ENCODE measurements around the gene FAIM2.
"Not testable (repeated sequence)": the region's sequence is repeated elsewhere in the genome, so short reads cannot be mapped to it uniquely, and the experiment has no call there.

FAIM2 gene

DNA sequence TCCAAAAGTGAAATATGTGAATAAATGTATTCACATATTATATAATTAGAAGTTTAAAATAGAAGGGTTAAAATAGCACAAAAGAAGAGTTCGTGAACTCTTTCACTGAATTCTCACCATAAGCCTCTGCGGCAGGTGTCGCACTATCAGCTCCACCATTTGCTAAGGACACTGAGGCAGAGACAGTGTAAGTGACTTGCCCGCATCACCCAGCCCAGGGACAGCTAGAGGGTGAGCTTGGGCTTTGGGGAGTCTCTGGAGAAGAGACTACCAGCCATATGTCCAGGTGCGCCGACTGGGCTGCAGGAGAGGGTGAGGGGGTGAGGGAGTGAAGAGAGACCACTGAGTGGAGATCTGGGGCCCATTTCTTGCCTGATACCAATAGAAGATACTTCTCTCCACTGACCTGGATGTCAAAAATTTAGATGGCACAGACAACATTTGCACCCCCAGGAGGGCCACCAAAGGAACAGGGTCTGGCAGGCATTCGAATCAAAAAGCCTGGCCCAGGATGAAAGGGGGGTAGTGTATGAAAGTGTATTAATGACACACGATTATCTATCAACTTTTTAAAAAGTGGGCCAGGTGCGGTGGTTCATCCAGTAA is 28.5 kb downstream of the FAIM2 start:
- no peak for DNase-seq

DNA sequence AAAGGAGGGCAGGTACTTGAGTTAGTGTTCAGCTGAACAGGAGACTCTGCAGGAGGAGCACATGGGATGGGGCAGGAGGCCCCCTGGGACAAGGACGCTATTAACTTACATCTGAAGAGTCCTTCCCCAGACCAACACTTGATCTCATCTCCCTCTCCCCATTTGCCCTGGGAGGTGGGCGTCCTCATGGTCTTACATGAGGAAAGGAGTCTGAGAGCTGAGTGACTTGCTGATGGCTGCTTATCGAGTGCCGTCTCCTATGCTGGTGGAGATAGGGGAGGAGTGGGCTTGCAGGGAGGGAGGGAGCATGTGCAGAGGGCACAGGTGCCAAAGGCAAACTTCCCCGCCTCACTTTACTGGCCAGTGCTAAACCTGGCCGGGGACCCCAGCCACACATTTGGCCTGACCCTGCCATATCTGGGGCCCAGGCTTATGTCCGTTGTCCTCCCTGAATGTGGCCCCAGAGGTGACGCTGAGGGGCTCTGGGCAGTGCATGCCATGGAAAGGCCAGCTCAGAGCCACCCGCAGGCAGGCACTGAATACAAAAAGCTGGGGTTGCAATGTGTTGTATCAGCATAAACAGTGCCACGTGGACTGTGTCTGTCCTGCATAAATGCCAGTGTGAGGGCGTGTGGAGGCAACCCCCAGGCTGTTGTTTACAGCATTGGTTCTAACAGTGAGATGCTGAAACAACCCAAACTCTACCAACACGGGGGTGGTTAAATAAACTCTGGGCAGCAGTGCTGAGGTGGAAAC is 29.4 kb downstream of the FAIM2 start:
- no peak for DNase-seq

DNA sequence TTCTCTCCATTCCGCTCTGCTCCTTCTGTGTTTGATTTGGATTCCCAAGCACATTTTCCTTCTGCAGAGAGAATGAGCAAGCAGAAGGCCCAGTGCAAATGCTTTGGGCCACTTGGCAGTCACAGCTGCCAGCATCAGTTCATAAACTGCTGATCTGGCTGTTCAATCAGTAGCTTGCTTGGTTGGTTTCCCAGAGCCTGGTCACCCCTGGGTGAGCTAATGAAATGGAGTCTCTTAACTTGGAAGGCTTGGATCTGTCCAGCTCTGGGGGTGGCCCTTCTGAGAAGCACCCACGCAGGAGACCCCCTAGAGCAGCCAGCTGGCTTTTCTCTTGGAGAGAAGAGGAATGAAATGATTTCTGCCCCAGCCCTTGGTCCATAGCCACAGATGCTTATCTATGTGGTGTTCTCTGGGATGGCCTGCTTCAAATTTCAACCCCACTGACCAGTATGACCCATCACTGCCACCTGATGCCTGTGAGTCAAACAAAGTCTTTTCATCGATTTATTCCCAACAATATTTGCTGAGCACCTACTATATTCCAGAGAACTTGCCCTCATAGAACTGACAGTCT is 30.3 kb downstream of the FAIM2 start:
- no peak for DNase-seq

DNA sequence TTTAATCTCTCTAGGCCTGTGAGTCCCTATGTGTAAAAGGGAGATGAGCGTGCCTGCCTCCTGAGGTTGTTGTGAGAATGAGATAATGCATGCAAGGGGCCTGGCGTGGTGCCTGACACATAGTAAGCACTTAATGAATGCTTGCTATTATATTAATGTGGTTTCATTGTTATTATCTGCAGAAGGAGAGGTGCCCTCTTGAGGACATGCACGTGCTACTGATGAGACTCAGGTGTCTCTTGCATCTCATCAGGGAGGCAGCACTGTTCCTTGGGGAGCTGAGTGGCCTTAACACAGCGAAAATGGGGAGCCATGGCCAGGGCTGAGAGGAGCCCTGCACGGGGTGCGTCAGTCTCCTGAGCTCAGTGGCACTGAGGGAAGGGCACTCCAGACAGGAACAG is 30.9 kb downstream of the FAIM2 start:
- no peak for DNase-seq

DNA sequence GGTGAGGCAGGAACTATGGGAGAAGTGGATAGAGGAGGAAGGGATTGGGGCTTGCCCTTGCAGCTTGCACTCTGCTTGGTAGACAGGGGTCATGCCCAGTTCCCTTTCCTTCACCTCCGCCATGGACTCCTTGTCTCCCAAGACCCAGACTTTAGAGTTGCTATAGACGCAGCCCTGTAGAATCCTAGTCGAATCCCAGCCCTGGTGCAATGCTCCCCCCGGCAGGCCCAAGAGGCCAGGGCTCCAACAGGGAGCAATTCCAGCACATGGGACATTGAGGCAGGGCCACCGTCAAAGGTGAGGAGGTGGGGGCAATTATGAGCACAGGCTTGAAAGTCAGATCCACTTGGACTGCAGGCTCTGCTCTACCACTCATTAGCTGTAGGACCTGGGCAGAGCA is 31.3 kb downstream of the FAIM2 start:
- DNase-seq = no peak

DNA sequence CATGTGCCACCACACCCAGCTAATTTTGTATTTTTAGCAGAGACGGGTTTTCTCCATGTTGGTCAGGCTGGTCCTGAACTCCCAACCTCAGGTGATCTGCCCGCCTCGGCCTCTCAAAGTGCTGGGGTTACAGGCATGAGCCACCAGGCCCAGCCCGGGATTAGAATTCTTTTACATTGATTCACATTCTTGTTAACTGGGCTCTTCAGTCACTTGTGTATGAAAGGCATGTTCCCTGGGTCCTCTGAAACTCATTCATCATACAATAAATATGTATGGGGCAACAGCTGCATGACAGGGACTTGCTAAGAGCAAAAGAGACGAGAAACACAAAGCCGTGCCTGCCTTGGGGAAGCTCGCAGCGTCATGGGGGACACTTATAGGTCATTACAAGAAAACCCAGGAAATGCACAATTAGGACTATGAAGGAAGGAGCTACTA is 31.9 kb downstream of the FAIM2 start:
- not testable (repeated sequence) for DNase-seq

DNA sequence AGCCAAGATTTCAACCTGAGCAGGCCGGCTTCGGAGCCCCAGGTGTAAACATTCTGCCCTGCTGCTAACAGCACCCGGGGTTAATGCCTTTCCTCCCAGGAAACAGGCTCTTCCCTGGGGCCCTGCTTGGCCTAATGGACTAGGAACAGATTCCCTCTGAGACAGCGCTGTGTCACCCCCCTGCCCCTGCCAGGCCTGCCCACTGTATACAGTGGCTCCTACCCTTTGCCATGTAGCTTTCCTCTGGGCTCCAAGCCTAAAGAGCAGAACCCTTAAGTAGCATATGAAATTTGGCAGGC is 32.5 kb downstream of the FAIM2 start:
- no peak for DNase-seq

DNA sequence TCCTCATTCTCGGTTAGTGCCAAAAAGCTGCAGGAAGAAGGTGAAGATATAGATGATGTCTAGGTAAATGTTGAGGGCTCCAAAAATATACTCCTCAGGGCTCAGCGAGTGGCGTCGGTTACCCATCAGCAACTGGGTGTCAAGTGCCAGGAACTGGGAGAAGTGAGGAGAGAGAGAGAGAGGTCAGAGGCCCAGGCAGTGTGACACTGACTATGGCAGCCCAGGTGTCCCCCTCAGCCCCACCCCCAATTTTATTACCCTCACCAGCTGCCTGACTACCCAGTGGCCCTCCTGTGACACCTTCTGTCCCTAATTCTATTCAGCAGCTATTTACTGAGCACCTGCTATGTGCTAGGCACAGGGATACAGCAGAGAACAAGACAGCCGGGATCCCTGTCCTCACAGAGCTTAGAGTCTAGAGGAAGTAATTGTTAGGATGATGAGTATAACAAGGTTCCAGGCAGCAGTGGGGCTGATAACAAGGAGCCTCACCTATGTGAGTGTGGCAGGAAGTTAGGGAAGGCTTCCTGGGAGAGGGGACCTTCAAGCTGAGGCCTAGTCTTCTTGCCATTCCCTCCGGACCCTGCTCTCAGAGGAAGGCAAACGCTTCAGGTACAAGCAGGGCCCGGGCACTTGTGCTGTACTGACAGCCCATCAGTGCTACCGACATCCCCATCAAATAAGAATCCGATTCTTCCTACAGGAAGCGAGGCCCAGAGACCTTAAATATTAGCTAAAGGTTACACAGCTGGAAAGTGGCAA is 33.0 kb downstream of the FAIM2 start:
- no peak for DNase-seq

DNA sequence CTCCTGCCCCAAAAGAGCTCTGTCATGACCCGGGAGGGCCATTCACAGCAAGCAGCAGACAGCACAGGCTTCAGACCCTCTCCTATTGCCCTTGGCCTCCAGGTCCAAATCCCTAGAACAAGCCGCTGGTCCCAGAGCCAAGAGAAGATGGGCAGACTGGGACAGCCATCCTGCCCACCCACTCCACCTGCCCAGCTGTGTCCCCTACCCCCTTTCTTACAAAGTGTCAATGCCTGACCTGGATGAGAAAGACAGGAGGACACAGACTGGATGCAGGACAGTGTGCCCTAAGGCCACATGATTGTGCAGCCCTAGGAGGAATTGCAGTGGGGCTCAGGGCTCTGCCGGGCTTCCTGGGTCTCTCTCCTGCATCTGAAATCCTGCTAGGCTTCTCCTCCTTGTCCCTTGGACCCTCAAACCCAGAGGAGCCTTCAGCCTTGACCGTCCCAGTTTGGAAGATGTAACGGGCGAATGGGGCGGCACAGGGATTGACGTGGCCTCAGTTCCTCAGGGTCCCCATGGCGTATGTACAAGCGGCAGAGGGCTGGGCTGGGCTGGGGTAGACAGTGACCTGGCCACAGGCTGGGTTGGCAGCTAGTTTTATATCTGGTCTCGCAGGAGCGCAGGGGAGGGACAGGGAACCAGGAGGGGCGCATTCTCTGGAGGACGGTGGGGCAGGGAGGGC is 33.7 kb downstream of the FAIM2 start:
- DNase-seq = no peak

DNA sequence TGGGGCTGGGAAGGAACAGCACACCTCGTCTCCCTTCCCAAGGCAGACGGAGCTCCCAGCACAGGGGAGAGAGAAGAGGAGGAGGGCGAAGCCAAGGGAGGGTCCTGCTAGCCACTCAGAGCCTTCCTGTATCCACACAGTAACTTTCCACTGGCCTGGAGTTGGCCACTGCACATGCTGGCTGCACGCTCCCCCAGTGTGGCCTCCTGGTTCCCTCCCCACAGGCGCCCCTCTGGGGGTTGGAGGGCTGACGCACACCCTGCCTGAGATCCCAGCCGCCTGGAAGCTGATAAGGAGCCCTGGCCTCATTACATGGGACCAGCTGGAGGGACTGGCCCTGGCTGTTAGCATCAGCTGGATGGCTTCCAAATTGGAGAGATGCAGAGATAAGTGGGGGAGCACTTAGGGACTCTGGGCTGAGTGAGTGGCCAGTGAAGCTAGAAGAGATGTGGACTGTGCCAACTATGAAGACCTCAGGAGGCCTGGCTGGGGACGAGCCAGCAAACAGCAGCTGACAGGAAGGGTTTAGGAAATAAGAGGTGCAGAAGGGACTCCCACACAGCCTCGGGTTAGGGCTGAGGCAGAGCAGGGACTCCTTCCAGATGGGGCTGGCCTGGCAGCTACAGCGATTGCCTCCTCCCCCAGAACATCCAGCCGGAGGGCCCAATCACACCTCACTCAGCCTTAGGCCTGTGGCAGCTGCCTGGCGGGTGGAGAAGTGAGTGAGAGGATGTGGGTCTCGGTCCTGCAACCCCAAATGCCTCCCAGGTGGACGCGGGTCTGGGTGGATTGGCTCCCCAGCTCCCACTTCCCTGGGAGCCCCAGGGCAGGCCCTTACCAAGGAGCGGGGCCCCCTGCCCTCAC is 34.5 kb downstream of the FAIM2 start:
- DNase-seq = no peak

DNA sequence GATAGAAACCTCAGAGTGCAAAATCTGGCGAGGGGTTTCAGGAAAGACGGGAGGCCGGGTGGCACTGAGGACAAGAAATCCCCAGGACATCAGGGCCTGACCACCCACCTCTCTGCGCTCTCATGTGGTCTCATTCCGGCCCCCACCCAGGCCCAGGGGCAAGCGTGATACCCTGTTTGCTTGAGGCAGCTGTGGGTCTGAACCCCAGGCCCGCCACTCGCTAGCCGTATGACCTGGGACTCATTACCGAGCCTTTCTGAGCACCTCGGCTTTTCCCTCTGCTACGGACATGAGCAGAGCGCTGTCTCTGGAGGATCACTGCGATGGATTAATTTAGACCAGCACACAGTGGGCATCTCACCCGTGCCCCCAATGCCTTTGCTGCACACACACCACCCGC is 35.3 kb downstream of the FAIM2 start:
- DNase-seq = no peak

DNA sequence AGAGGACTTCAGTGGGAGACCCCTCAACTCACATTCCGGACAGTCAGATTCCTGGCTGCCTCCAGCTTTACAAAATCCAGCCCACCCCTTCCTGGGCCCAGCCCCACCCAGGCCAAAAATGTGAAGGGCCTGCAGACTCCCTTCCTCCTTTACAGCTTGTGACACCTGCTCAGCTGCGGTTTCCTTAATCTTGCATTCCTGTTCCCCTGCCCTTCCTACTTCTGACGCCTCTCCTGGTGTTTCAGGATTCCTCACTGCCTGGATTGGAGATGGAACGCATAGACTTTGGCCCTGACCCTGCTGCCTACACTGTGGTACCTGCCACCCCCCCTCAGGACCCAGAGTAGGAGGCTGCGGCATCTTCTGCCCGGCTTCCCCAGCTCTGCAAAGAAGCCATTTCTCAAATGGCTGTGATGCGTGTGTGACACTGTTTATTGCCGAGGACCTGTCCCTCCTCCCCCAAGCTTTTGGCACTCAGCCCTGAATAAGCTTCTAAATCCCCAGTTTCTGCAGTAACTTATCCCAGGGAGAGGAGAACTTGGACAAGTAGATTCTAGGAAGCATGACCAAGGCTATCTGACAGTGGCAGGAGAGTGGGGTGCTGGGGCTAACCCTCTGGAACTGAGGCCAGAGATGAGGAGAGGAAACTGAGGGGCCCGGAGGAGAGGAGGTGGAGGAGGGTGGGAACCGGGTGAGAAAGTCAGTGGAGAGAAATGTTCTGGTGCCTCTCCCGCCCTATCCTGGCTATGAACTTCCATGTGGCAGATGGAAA is 35.9 kb downstream of the FAIM2 start:
- DNase-seq = no peak

DNA sequence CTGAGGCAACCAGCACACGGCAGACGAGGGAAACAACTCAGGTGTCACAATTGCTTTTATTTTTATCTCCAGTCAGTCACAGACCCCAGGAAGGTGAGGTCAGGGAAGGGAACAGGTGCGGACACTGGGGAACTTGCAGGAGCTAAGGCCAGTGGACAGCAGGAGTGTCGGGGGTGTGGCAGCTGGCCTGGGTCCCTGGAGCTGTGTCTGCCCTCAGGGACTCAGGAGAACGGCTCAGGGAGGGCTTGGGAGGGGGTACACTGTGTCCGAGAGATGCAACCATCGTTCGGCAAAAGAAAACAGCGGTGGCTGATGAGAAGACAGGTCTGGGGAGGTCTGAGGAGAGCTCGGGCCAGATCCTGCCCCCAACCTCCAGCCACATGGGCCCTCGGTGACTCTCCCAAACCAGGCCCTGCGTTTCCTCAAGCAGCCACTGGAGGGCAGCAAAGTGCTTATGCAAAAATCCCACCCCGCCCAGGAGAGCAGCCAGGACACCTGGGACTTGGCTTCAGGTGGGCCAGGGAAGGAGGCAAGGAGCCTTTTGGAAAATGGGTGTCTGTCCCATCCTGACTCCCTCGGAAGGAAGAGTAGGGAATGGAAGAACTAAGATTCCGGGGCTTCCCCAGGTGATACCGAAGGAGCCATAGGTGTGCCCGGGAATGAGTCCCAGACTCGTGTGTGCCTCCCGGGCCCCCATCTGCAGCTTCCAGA is 36.7 kb downstream of the FAIM2 start:
- peak; percentile 72 for DNase-seq

DNA sequence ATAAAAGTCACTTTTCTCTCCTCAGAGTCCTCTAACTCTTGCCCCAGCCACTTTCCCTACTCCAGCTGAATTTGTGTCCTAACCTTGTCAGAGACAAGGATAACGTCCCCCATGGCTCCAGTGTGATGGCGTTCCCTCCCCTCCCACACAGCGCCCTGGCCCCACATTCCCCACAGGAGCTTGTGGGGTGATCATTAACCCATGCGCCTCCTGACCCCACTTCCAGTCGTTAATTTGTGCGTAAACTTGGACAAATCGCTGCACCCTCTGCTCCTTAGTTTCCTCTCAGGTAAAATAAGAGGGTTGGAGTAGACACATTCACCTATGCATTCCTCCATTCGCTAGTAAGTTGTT is 37.9 kb downstream of the FAIM2 start:
- no peak for DNase-seq

DNA sequence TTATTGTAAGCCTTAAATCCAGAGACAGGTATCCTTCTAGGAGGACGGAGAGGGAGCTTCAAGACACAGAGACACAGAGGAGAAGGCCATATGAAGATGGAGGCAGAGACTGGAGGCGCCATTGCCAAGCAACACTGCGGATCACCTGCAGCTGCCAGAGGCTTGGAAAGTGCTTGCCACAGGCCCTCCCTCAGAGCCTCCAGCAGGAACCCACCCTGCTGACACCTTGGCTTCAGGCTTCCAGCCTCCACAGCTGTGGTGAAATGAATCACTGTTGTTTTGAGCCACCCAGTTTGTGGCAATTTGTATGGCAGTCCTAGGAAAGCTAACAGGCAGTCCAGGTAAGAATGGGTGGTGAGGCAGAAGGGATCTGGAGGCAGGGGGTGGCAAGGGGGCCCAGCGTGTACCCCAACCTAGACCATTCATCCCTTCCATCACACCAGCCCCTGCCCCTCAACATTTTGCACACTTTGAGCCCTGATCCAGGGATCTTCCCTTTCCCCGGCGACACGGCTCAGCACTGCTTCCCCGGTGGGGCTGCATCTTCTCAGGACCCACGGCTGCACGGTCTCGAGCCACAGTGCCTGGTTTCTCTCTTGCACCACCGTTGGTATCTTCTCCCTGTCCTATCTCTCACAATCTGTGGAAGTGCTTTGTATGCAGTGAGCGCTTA is 38.5 kb downstream of the FAIM2 start:
- no peak for DNase-seq

DNA sequence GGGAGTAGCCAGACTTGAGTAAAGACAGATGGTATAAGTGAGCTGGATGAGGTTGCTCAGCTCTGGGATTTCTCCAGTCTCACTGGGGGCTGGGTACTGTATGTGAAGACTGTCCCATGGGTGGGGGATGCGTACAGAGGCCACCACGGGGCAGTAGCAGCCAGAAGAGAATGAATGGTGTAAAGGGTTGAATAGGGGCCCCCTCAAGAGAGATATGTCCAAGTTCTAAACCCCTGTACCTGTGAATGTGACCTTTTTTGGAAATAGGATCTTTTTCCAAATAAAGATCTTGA is 39.0 kb downstream of the FAIM2 start:
- DNase-seq = no peak

DNA sequence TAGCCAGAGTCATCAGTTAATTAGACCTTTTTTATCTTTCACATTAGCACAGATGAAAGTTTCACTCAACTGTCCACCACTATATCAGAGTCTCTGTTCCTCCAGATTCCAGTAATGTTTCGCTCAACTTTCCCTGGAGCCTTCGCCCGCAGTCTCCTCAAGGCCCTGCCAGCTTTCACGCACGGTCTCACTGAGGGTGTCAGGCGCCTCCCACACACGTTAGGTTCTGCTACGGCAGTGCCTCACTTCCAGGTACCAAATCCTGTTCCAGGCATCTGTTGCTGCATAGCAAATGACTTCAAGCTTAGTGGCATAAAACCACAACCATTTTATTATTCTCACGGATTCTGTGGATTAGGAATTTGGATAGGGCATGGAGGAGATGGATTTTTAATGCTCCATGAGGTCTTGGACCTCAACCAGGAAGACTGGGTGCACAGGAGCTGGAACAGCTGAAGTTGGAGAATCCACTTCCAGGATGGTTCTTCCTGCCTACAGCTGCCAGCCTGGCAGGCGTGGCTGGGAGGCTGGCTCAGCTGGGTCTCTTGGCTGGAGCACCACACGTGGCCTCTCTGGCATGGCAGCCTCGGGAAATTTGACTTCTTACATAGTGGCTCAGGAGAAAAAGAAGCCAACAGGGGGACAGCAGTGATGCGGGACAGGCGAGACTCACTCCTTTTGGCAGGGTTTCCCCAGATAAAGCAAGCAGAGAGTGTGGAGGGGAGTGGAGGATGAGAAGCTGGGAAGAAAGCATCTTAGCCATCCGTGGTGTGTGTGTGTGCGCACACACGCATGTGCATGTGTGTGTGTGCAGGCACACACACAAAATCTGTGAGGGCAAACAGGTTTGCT is 39.5 kb downstream of the FAIM2 start:
- DNase-seq = no peak

DNA sequence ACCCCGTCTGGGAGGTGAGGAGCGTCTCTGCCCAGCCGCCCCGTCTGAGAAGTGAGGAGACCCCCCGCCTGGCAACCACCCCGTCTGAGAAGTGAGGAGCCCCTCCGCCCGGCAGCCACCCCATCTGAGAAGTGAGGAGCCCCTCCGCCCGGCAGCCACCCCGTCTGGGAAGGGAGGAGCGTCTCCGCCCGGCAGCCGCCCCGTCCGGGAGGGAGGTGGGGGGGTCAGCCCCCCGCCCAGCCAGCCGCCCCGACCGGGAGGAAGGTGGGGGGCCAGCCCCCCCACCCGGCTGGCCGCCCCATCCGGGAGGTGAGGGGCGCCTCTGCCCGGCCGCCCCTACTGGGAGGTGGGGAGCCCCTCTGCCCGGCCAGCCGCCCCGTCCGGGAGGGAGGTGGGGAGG is 42.8 kb downstream of the FAIM2 start:
- DNase-seq = not testable (repeated sequence)

DNA sequence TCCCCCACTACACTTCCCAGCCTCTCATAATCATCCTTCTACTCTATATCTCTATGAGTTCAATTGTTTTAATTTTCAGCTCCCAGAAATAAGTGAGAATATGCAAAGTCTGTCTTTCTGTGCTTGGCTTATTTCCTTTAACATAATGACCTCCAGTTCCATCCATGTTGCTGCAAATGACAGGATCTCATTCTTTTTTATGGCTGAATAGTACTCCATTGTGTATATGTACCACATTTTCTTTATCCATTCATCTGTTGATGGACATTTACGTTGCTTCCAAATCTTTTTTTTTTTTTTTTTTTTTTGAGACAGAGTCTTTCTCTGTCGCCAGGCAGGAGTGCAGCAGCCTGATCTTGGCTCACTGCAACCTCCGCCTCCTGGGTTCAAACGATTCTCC is 47.8 kb downstream of the FAIM2 start:
- not testable (repeated sequence) for DNase-seq

DNA sequence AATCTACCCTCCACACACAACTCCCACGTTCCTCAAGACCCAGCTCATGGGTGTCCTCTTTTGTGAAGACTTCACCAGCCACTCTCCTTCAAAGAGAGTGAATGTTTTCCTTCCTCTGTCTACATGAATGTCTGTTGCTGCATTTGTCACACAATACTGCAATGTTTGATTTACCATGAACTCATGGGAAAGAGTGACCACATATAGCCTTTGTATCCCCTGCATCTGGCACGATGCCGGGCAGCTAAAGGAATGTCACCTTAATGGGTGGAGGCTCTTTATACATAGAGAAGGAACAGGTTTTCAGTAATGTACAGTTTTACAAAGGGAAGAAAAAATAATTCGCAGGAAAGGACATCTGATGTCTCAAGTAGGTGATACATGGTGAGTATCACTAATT is 48.7 kb downstream of the FAIM2 start:
- no peak for DNase-seq

Measured in stimulated activated CD4-positive, alpha-beta T cell treated with anti-CD3 and anti-CD28 coated beads, Interleukin-1b, Interleukin-23, amount 100 ng/mL, for 48 hours (primary cell).